GM21526 (cell line): ENCODE measurements around the gene ACTN4.

Experiments
- ATAC-seq: cut with Tn5 transposase; IDR thresholded peaks from one replicate; pipeline ENCODE4 v1.9.1; 2021; ENCODE audit warnings: moderate library complexity; ENCODE audit not compliant: unreplicated experiment, low FRiP score

ACTN4 gene

GRCh38 chr19:38707512-38708114 is 60.2 kb downstream of the ACTN4 start:
- no peak for ATAC-seq

GRCh38 chr19:38708413-38709024 is 61.1 kb downstream of the ACTN4 start:
- ATAC-seq = no peak

- ATAC-seq = no peak
These were observed 61.7 kb downstream of the ACTN4 start for GRCh38 chr19:38709119-38709518.

- ATAC-seq = no peak
These were observed 62.4 kb downstream of the ACTN4 start for GRCh38 chr19:38709671-38710415.

- ATAC-seq = no peak
These were observed 62.9 kb downstream of the ACTN4 start for GRCh38 chr19:38710416-38710702.

- ATAC-seq = no peak
These were observed 63.7 kb downstream of the ACTN4 start for GRCh38 chr19:38710928-38711725.

GRCh38 chr19:38711726-38712153 is 64.3 kb downstream of the ACTN4 start:
- no peak for ATAC-seq

GRCh38 chr19:38712161-38712748 is 64.8 kb downstream of the ACTN4 start:
- ATAC-seq = no peak

- ATAC-seq = no peak
These were observed 65.8 kb downstream of the ACTN4 start for GRCh38 chr19:38713227-38713649.

GRCh38 chr19:38713865-38714264 is 66.4 kb downstream of the ACTN4 start:
- no peak for ATAC-seq

GRCh38 chr19:38714354-38714778 is 66.9 kb downstream of the ACTN4 start:
- ATAC-seq = no peak

- no peak for ATAC-seq
These were observed 68.1 kb downstream of the ACTN4 start for GRCh38 chr19:38715555-38715954.

- no peak for ATAC-seq
These were observed 69.6 kb downstream of the ACTN4 start for GRCh38 chr19:38717051-38717450.

- ATAC-seq = no peak
These were observed 70.4 kb downstream of the ACTN4 start for GRCh38 chr19:38717855-38718254.

- no peak for ATAC-seq
These were observed 71.5 kb downstream of the ACTN4 start for GRCh38 chr19:38718747-38719543.

- no peak for ATAC-seq
These were observed 72.5 kb downstream of the ACTN4 start for GRCh38 chr19:38719761-38720558.

- no peak for ATAC-seq
These were observed 73.2 kb downstream of the ACTN4 start for GRCh38 chr19:38720559-38721236.

GRCh38 chr19:38721496-38721895 is 74.0 kb downstream of the ACTN4 start:
- no peak for ATAC-seq
